Forelimb muscle (tissue), 1 donor: ENCODE measurements around the gene HRH3. TPM values are rescaled to one million over a fixed set of nuclear protein-coding genes. Genes with fewer than 3 reads are reported as not detected.

ENCODE experiments used
- DNase-seq: peaks from one replicate; pipeline ENCODE4 v3.0.0-alpha.2; 2013; ENCODE audit warnings: low read depth
- polyA plus RNA-seq: library from polyadenylated mRNA; unstranded; fragments of 120-200 nt; gene quantifications from one replicate; pipeline ENCODE4 v1.2.1, GENCODE V29; 2013; ENCODE audit not compliant: insufficient read length

The HRH3 gene
- polyA plus RNA-seq, 1 donor = 2.9 TPM

DNA sequence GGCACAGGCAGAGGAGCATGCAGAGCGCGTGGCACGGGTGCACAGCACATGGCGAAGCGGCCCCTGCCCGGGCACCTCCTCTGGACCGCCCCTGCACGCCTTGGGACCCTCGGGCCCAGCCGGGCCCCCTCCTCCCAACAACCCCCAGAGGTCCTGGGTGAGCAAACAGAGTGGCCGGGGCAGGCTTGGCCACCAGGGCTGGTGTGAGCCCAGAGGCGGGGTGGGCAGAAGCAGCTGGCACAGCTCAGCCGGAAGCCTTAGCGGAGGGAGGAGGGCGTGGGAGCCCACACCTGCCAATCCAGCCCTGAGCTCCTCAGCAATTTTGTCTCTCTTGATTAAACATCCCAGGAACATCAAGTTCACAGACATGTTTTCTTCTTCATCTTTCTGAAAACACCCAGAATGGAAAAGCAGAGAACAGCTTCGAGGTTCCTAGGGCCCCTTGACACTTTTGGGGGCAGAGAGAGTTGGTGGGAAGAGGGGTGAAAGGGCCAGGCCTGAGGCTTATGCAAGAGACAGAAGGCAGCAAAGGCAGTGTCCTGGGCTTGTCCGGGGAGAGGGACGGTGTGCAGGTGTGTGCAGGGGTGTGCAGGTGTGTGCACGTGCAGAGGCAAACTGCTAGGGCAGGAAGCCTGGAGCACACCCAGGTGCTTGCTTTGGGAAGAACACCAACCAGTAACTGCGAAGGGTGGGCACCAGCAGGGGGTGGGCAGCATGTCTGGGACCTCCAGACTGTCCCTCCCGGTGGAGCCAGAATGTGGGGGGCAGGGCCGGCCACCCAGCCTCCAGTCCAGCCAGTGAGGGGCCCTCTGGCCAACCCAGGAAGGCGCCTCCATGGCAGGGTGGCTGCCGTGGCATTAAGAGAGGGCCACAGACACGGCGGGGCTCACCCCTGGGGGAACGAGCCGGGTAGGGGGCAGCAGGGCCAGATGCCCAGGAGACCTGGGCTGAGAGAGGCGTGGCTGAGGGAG lies 4.8 kb downstream of the HRH3 start:
- DNase-seq = no peak

DNA sequence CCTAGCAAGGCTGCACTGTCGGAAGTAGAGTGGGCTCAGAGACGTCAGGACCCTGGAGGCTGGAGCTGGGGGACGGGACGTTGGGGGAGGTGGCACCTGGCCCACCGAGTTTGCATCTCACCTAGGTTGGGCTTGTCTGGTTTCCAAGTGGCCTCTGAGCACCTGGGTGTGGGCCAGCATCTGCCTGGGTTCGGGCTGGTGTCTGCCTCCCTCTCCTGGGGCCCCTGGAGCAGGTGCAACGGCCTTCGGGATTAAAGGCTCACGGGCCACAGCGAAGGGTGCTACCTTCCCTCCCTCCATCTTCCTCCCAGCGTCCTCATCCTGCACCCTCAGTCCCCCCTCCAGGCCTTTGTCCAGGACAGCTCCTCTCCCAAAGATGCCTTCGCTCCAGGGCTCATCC lies 6.0 kb downstream of the HRH3 start:
- no peak for DNase-seq

DNA sequence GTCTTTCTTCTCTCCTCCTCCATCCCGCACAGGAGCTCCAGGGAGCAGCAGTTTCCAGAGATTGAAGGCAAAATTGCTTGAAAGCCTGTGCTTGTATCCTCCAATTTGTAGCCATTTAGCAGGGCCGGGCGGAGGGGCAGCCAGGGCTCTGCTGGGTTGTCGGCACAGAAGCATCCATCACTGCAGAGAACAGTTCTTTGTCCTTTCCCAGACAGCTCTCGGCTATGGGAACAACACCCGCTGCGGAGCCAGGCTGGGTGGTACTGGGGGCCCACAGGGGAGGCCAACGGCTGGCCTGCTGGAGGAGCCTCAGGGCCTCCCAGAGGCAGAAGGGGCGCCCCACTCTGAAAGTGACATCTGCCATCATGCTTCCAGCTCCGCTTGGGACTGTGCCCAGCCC lies 7.8 kb downstream of the HRH3 start:
- DNase-seq = no peak

DNA sequence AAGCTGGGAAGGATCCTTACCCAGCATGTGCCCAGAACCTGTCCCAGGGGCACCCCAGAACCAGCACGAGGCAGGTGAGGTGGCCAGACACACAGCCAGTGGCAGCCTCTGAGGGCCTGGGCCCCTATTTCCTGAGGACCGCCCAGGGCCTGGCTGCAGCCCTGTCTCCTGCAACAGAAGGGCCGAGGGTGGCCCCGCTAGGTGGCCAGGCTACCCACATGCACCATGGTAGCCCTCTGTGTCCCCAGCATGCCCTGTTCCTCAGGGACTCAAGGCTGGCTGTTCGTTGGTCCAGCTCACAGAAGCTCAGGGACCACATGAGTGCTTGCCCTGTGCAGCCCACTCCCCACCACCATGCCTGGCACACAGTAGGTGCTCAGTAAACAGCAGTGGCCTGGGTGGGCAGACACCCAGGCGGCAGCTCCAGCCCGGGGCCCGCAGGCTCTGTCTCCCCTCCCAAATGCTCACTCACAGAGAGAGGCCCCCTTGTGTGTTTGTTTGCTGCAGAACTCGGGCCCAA lies 8.2 kb downstream of the HRH3 start:
- no peak for DNase-seq

DNA sequence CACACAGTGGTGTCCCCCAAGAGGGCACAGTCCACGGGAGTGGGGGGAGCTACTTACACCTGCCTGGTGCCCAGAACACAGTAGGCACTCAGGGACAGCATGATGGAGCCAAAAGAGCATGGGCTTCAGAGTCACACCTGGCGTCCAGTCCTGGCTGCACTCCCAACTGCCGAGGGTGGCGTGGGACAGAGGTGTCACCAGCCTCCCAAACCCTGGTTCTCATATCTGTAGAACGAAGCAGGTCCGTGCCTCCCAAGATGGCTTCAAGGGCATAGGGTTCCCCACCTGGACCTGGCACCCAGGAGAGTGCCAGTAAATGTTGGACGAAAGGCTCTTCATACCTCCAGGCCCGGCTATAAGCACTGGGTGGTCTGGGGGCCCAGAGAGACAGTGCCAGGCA lies 8.9 kb downstream of the HRH3 start:
- no peak for DNase-seq

DNA sequence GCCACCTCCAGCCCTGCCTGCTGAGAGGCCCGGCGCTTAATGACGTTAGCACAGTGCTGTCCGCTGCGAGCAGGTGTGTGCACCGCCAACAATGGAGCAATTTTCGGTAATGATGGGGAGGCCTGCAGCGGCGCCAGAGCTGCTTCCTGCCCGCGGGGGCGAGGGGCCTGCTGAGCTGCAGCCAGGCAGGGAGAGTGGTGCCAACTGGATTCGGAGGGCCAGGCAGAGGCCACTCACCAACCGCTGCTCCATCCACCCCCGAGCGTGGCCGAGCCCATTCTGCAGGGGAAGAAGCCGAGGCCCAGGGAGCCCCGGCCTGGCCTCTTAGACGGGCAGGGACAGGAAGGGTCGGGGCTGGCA lies 9.6 kb downstream of the HRH3 start:
- no peak for DNase-seq

DNA sequence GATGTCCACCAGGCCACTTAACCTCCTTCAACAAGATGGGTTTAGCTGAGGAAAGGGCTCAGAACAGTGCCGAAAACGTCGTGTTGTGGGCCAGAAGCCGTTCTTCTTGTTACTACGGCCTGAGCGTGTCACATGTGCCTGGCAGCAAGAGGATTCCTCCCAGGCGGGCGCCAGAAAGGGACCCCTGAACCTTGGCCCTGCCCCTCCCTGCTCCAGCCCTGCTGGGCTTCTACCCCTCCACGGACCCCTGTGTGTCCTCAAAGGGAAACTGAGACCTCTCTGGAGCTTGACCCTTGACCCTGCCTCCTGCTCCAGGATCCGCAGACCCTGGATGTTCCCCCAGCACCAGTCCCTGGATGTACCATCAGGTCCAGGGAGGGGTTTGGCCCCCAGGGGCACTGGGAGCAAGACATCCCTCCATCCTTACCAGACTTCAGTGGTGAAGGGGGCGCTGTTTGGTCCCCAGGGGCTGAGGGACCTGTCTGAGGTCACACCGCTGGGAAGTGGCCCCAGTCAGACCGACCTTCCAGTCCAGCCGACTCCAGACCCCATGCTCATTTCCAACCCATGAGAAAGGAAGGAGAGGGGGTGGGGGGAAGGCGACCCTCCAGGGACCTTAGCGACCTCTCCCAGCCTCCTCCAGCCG lies 10.1 kb downstream of the HRH3 start:
- DNase-seq = no peak

DNA sequence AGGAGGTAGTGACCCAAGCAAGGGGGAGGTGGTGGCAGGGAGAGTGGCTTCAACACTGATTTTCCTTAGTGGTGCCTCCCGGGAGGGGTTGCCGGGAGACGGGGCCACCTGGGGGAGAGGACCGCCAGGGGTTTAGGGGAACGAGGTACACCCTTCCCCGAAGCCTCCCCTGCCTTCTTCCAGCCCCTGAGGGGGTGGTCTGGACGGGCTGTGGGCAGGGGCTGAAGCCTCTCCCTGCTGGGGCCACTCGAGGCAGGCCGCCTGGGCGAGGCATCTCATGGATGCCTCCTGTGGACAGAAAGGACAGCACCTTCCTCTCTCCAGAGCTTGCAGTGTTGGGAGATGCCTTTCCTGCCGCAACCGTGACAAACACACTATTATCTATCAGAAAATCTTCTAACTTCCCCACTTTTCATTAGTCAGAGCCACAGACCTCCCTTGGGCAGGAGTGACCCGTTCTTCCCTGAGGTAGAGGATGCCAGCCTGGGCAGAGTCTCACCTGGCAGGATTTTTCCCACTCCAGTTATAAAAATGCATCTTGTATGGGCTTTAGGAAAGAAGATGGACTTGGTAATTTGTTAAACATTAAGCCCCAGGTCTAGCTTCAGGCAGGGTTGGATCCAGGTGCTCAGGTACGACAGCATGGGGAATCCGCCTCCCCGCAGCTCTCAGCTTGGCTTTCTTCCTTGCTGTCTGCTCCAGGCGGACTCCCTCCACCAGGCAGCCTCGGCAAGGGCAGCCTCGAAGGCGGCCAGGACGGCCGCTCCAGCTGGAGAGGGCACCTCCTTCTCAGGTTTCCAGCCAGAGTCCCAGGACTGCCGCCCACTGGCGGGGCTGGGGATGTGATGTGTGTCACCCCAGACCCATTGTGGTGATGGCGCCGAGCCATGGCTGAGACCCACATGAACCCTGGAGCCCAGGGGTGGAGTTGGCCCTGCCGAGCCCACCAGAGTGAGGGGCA lies 11.0 kb downstream of the HRH3 start:
- DNase-seq = no peak

DNA sequence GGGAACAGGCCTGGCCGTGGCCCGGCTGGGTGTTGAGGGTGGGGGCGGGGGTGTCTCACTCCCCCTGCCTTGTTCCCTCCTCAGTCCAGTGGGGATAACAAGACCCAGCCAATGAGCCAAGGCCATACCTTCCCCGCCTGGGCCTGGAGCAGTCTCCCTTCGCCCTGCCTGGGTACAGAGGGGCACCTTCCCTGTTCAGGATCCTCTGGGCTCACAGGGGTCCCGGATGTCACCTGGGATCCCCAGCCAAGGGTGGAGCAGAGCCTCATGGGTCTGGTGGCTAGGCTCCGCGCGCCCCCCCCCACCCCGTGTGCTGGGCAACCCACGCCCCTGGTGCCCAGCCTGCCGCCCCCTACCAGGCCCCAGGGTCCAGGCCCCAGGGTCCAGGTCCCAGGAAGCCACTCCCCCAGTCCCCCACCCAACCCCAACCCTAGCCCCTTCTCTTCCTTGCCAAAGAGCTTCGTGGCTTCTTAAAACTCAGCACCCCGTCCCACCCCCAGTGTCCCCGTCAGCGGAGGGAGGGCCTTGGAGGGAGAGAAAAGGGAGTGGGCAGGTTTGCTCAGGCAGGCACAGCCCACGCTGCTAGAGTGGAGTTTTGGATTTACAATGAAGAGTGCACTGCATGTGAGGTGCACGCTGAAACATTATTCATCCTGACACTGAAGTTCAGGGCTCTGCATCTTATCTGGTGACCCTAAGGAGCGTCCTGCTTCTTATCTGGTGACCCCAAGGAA lies 11.8 kb downstream of the HRH3 start:
- no peak for DNase-seq

DNA sequence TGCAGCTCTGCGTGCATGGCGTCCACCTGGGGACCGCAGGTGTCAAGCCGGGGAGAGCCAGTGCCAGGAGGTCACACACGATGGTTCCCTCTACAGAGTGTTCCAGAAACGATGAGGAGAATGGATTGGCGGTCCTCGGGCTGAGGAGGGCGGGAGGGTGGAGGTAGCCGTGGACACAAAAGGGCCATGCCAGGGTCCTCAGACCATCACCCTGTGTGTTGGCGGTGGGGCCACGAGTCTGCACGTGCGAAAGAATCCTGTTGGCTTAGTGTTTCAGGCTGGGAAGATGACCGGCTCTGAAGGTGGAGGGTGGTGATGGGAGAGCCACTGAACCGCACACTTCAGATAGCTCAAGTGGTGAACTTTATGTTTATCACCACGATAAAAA lies 13.7 kb downstream of the HRH3 start:
- DNase-seq = no peak

DNA sequence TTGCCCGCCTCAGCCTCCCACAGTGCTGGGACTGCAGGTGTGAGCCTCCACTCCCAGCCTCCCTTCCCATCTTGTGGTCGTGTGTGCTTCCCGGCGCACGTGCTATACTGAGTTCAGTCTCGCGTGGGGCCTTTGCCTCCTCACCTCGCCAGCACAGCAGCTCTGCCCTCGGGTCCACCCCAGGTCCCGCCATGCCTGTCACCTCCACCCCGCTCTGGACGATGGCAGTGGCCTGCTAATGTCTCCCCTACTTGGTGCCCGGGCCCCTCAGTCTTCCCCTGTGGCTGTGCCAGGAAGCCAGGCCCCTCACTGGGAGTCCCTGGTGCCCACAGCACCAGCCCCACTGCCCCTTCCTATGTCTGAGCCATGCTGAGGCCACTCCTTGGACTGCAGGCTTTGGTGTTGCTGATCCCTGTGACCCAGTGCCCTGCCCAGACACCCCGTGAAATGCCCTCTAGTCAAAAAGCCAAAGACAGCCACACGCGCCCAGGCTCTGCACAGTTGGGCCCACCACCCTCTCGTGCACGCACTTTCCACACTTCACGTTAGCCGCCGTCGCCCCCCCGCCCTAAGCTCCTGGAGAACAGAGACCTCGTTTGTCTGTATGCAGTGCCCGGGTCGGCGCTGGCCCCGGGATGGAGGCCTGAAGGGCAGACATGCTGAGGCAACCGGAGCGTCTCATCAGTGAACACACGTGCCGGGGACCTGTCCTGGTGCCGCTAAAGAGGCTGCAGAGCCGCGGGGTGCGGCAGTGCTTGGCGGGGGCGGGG lies 14.3 kb downstream of the HRH3 start:
- no peak for DNase-seq

DNA sequence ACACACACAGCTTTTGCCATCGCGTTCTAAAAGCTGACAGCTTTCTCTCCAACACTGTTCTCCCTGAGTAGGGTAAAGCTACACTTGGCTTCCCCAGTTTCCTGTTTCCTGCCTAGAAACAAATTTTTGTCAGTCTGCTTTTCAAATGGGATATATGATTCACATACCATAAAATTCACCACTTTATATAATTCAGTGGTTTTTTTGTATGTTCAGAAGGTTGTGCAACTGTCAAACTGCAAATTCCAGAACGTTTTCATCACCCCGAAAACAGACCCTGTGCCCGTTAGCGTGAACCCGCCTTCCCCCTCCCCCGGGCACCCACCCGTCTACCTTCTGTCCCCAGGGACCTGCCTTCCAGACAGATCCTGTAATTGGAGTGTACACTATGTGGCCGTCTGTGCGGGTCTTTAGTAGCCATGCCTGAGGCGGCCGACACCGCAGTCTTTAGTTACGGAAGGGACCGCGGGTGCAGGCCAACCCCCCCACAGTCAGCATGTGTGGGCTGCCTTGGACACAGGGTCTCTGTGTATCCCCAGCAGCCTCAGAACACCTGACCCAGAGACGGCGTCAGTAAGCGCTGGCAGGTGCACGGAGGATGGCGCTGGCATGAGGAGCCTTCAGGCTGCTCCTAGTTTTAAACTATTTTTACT lies 16.6 kb downstream of the HRH3 start:
- no peak for DNase-seq

DNA sequence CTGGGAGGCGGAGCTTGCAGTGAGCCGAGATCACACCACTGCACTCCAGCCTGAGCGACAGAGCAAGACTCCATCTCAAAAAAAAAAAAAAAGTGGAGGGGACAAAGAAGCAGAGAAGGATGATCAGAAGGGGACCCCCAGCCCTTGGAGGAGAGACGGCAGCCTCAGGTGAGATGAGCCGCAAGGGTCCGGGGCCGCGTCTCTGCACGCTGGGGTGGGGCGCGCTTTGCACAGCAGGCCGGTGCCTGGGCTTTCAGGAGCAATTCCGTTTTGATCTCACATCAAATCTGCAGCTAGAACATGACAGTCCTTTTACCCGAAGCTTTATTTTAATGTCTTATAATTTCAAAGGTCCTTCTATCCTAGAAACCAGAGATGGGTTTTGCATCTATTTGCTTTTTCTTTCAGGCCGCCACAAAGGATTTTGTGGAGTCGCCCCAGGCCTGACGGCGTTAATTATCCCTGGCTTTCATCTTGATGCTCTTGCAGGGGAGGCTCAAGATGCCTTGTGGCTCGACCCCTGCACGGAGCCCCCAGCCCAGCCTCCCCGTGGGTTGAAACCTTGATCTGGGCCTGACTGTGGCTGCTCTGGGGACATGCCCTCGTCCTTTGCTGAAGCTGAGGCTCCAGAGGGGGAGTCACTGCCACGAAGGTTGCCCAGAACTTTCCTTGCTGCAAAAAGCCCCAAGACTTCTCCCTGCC lies 17.3 kb downstream of the HRH3 start:
- DNase-seq = no peak

DNA sequence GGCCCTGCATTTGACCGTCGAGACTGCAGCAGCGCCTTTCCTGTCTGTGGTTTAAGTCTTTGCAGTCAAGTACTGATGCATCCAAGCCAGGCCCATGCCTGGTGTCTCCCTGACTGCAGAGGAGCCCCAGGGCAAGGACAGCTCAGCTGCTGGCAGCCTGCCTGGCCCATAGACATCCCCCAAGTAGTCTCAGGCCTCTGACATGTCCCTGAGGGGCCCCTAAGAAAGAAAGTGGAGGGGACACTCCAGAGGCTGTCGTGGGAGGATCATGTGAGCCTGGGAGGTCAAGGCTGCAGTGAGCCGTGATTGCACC lies 18.0 kb downstream of the HRH3 start:
- no peak for DNase-seq

DNA sequence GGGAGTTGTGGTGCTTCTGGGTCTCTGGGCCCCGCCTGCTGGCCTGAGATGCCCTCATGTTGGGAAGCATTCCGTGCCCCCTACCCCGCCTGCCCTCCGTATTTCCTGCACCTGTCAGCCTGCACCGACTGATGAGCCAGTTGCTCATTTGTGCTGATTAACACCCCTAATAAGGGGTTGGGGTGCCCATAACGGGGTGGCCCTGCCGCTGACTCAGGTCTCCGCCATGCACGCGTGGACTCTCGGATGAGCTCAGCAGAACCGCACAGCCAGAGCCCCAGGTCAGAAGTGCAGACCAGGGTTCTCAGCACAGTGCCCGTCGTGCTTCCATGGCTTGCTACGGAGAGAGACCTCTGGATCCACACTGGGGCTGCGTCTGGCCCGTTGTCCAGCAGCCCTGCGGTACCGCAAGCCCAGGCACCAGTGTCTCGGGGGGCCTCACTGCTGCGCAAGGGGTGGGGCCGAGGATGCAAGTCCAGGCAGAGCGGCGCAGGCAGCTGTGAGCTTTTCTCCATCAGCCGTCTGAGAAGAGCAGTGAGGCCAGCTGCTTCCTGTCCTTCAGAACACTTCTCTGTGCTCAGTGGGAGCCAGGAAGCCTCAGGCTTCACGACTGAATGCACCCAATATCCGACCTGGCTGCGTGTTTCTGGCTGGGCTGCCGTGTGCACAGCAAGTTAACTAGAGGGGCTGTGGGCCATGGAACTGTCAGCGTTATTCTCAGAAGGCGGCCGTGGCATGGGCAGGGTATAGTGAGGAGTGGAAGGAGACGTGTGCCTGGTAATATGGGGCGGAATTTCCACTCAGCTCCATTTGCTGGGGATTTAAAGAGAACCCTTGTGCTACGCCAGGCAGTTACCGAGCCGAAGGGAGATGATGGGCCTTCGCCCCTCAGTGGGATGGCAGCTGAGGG lies 18.6 kb downstream of the HRH3 start:
- DNase-seq = no peak

DNA sequence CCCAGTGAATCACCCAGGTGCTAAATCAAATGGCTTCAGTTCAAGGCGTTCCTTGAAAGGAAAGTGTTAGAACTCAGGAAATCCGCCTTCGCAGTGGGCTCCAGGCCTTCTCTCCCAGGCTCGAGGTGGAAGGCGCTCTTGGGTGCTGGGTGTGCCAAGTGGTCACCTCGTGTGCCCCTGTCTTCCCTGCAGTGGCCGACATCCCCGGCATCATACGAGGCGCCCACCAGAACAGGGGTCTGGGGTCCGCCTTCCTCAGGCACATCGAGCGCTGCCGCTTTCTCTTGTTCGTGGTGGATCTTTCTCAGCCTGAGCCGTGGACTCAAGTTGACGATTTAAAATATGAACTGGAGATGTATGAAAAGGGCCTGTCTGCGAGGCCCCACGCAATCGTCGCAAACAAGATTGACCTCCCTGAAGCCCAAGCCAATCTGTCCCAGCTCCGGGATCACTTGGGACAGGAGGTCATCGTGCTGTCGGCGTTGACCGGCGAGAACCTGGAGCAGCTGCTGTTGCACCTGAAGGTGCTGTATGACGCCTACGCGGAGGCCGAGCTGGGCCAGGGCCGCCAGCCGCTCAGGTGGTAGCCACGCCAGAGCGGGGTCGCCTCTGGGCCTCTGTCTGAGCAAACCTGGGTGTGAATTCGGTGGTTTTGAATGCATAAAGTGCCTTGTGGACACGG lies 19.4 kb downstream of the HRH3 start:
- no peak for DNase-seq

DNA sequence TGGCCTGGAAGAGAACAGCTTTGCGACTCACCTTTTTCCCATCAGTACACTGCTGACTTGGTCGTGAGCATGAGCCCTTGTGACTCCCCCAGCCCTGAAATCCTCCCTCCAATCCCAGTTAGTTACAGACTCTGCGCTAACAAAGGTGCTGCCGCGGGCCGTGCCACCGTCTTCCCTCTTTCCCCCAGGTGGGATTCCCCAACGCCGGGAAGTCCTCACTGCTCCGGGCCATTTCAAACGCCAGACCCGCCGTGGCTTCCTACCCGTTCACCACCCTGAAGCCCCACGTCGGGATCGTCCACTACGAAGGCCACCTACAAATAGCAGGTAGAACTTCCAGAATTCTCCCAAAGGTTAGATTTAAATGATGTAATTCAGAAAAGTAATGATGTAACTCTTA lies 21.1 kb downstream of the HRH3 start:
- DNase-seq = no peak

DNA sequence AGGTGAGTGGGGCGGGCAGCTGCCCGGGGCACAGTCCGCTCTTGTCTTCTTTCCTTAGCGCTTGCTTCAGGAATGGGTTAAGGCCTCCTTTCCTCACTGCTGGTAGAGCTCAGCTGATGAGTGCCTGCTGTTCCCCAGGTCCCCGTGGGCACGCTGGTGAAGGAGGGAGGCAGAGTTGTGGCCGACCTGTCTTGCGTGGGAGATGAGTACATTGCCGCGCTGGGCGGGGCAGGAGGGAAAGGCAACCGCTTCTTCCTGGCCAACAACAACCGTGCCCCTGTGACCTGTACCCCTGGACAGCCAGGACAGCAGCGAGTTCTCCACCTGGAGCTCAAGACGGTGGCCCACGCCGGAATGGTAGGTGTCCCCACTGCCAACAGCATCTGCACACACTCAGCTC lies 21.6 kb downstream of the HRH3 start:
- DNase-seq = no peak
